Stimulated activated CD4-positive, alpha-beta T cell treated with anti-CD3 and anti-CD28 coated beads, Interleukin-2, amount 100 ng/mL, for 24 hours (primary cell): ENCODE measurements around the gene OOSP2.
"Not testable (repeated sequence)": the region's sequence is repeated elsewhere in the genome, so short reads cannot be mapped to it uniquely, and the experiment has no call there.

Experiments
- DNase-seq, 2 donors: peaks; one replicate each; pipeline ENCODE4 v3.0.0-alpha.2; 2020

The OOSP2 gene

GRCh38 chr11:60040109-60040508 is at the start of gene OOSP2:
Gene OOSP2, plus strand, starts transcription at chr11:60040409. Its CDS starts 51 bp downstream, at chr11:60040460.
- no peak for DNase-seq

GRCh38 chr11:59990421-59990820 is 49.8 kb upstream of the OOSP2 start:
- DNase-seq = no peak

GRCh38 chr11:59992425-59992824 is 47.8 kb upstream of the OOSP2 start:
- DNase-seq = no peak

GRCh38 chr11:59997800-59998199 is 42.4 kb upstream of the OOSP2 start:
- DNase-seq = no peak

GRCh38 chr11:59999691-60000090 is 40.5 kb upstream of the OOSP2 start:
- DNase-seq = no peak

GRCh38 chr11:60003729-60004128 is 36.5 kb upstream of the OOSP2 start:
- no peak for DNase-seq

GRCh38 chr11:60005360-60005759 is 34.8 kb upstream of the OOSP2 start:
- DNase-seq = no peak

GRCh38 chr11:60016881-60017280 is 23.3 kb upstream of the OOSP2 start, which contains the start of gene OOSP4B:
Gene OOSP4B, plus strand, starts transcription at chr11:60017181.
- no peak for DNase-seq

GRCh38 chr11:60018058-60018457 is 22.2 kb upstream of the OOSP2 start:
- no peak for DNase-seq

- DNase-seq = not testable (repeated sequence)
Observed at GRCh38 chr11:60020376-60020775, 19.8 kb upstream of the OOSP2 start.

GRCh38 chr11:60029015-60029632 is 11.1 kb upstream of the OOSP2 start:
- DNase-seq = no peak

- DNase-seq = not testable (repeated sequence)
Observed at GRCh38 chr11:60050422-60050821, 10.2 kb downstream of the OOSP2 start.

- not testable (repeated sequence) for DNase-seq
Observed at GRCh38 chr11:60050839-60051238, 10.6 kb downstream of the OOSP2 start.

- DNase-seq = no peak
Observed at GRCh38 chr11:60056349-60056969, 16.2 kb downstream of the OOSP2 start, which contains the start of gene MS4A3. Gene MS4A3, plus strand, starts transcription at chr11:60056665. Its CDS starts 4,496 bp downstream, at chr11:60061161.

- no peak for DNase-seq
Observed at GRCh38 chr11:60059052-60059451, 18.8 kb downstream of the OOSP2 start.

GRCh38 chr11:60059521-60060240 is 19.5 kb downstream of the OOSP2 start:
- no peak for DNase-seq

GRCh38 chr11:60064111-60064510 is 23.9 kb downstream of the OOSP2 start:
- no peak for DNase-seq

- DNase-seq = no peak
Observed at GRCh38 chr11:60065801-60066200, 25.6 kb downstream of the OOSP2 start.

- no peak for DNase-seq
Observed at GRCh38 chr11:60069450-60069849, 29.2 kb downstream of the OOSP2 start.

- DNase-seq = not testable (repeated sequence)
Observed at GRCh38 chr11:60071644-60072043, 31.4 kb downstream of the OOSP2 start.

- DNase-seq = no peak
Observed at GRCh38 chr11:60077216-60077817, 37.1 kb downstream of the OOSP2 start.

GRCh38 chr11:60077981-60078380 is 37.8 kb downstream of the OOSP2 start:
- DNase-seq = no peak

- no peak for DNase-seq
Observed at GRCh38 chr11:60078745-60079144, 38.5 kb downstream of the OOSP2 start.

GRCh38 chr11:60080535-60080934 is 40.3 kb downstream of the OOSP2 start:
- no peak for DNase-seq
